IMR-90 (cell line): ENCODE data around the gene IER5. TPM values are rescaled to one million over a fixed set of nuclear protein-coding genes. Genes with fewer than 3 reads are reported as not detected.

Experiments used
- ATAC-seq: fragments of 200-7000 bp; cut with Tn5 transposase; 2 replicates; pipeline ENCODE4 v1.9.1; 2020; ENCODE audit warnings: low read depth, mild to moderate bottlenecking, moderate library complexity
- BruUV-seq: library from RNA; stranded (reverse); fragments of 400-500 nt; replicated peaks from 2 replicates; lab custom pipeline; 2021; lab: Mats Ljungman, UMichigan
- CTCF ChIA-PET: fragments of 300-600 bp; formaldehyde crosslinking; extraction: SDS; loops from one replicate; lab custom pipeline; 2021; ENCODE audit warnings: antibody characterized with exemption; lab: Yijun Ruan, JAX
- POLR2A ChIA-PET: fragments of 300-600 bp; sonication (Branson Sonifier 250); formaldehyde crosslinking; loops from one replicate; lab custom pipeline; 2022; ENCODE audit warnings: antibody characterized with exemption; ENCODE audit not compliant: unreplicated experiment; lab: Charles Lee
- DNase-seq: peaks from one replicate; pipeline ENCODE4 v3.0.0; 2013
- H2AFZ ChIP-seq: replicated peaks from 2 replicates; pipeline ENCODE3; 2013; ENCODE audit warnings: low read length, mild to moderate bottlenecking; ENCODE audit not compliant: poor library complexity
- H2AK5ac ChIP-seq: 2 replicates; pipeline ENCODE4 v1.6.1; 2013; ENCODE audit warnings: low read depth, low read length, inconsistent platforms
- H2AK9ac ChIP-seq: replicated peaks from 2 replicates; pipeline ENCODE3; 2013; ENCODE audit warnings: mild to moderate bottlenecking, low read depth, low read length, moderate library complexity; ENCODE audit not compliant: poor library complexity
- H2BK120ac ChIP-seq: 2 replicates; pipeline ENCODE4 v1.6.1; 2013; ENCODE audit warnings: low read depth, low read length, inconsistent platforms
- H2BK15ac ChIP-seq: 3 replicates; pipeline ENCODE4 v1.6.1; 2013; ENCODE audit warnings: low read depth, low read length, inconsistent platforms
- H2BK20ac ChIP-seq: 2 replicates; pipeline ENCODE4 v1.6.1; 2013; ENCODE audit warnings: low read depth, mild to moderate bottlenecking, inconsistent platforms, low read length, moderate library complexity
- H2BK5ac ChIP-seq: 2 replicates; pipeline ENCODE4 v1.6.1; 2013; ENCODE audit warnings: mild to moderate bottlenecking, low read depth, low read length, inconsistent platforms; ENCODE audit not compliant: poor library complexity, severe bottlenecking
- H3K14ac ChIP-seq: replicated peaks from 2 replicates; pipeline ENCODE4 v1.6.1; 2013; ENCODE audit warnings: low read depth, low read length, inconsistent platforms
- H3K18ac ChIP-seq: 2 replicates; pipeline ENCODE4 v1.6.1; 2013; ENCODE audit warnings: low read depth, low read length, control low read depth
- H3K23ac ChIP-seq: 2 replicates; pipeline ENCODE4 v1.6.1; 2013; ENCODE audit warnings: low read depth, low read length, inconsistent platforms
- H3K27ac ChIP-seq: 2 replicates; pipeline ENCODE4 v1.5.1; 2013; ENCODE audit warnings: mild to moderate bottlenecking, control low read depth, low read length; ENCODE audit not compliant: insufficient read depth
- H3K27me3 ChIP-seq: 2 replicates; pipeline ENCODE4 v1.6.1; 2013; ENCODE audit warnings: low read length; ENCODE audit not compliant: control insufficient read depth, insufficient read depth
- H3K36me3 ChIP-seq: 2 replicates; pipeline ENCODE4 v1.6.1; 2013; ENCODE audit warnings: low read length, mixed read lengths; ENCODE audit not compliant: control insufficient read depth, insufficient read depth
- H3K4ac ChIP-seq: 2 replicates; pipeline ENCODE4 v1.6.1; 2013; ENCODE audit warnings: low read depth, low read length, inconsistent platforms
- H3K4me1 ChIP-seq: 2 replicates; pipeline ENCODE4 v1.6.1; 2013; ENCODE audit warnings: low read length, mixed read lengths; ENCODE audit not compliant: control insufficient read depth, insufficient read depth
- H3K4me2 ChIP-seq: 2 replicates; pipeline ENCODE4 v1.6.1; 2013; ENCODE audit warnings: low read depth, mild to moderate bottlenecking, control low read depth, low read length, moderate library complexity
- H3K4me3 ChIP-seq: 2 replicates; pipeline ENCODE4 v1.5.1; 2013; ENCODE audit warnings: low read depth, mild to moderate bottlenecking, control low read depth, low read length, moderate library complexity; ENCODE audit not compliant: insufficient read depth
- H3K56ac ChIP-seq: 2 replicates; pipeline ENCODE4 v1.6.1; 2013; ENCODE audit warnings: low read length, inconsistent platforms; ENCODE audit not compliant: insufficient read depth; ENCODE audit errors: extremely low read depth
- H3K79me1 ChIP-seq, 2 experiments: 2 replicates each; pipeline ENCODE4 v1.6.1; 2013; ENCODE audit warnings: low read length in 2 of 2, inconsistent platforms in 1 of 2, low read depth in 1 of 2
- H3K9ac ChIP-seq: 2 replicates; pipeline ENCODE4 v1.6.1; 2013; ENCODE audit warnings: low read depth, low read length, control low read depth
- H3K9me1 ChIP-seq: 2 replicates; pipeline ENCODE4 v1.6.1; 2013; ENCODE audit warnings: low read length, inconsistent platforms; ENCODE audit not compliant: insufficient read depth
- H3K9me3 ChIP-seq: 2 replicates; pipeline ENCODE4 v1.6.1; 2013; ENCODE audit warnings: low read length; ENCODE audit not compliant: control insufficient read depth, insufficient read depth
- H4K20me1 ChIP-seq: 2 replicates; pipeline ENCODE4 v1.6.1; 2013; ENCODE audit warnings: low read length, inconsistent platforms; ENCODE audit not compliant: insufficient read depth
- H4K5ac ChIP-seq: 2 replicates; pipeline ENCODE4 v1.6.1; 2013; ENCODE audit warnings: mild to moderate bottlenecking, low read depth, low read length, control low read depth
- H4K8ac ChIP-seq, 2 experiments: 2 replicates each; pipeline ENCODE4 v1.6.1; 2013; ENCODE audit warnings: low read depth in 2 of 2, low read length in 2 of 2, control low read depth in 1 of 2, inconsistent platforms in 1 of 2
- H4K91ac ChIP-seq: 2 replicates; pipeline ENCODE4 v1.6.1; 2013; ENCODE audit warnings: low read depth, low read length, inconsistent platforms; ENCODE audit not compliant: insufficient read depth
- BHLHE40 ChIP-seq: fragments of 150-350 bp; IDR thresholded peaks from 2 replicates; pipeline ENCODE4 v1.6.1; 2016; ENCODE audit warnings: mild to moderate bottlenecking, low read depth, low read length
- CEBPB ChIP-seq: IDR thresholded peaks from 2 replicates; pipeline ENCODE4 v1.6.1; 2012; ENCODE audit warnings: low read depth, low read length, improper control_type of control experiment
- ELK1 ChIP-seq: fragments of 150-350 bp; IDR thresholded peaks from 2 replicates; pipeline ENCODE4 v1.6.1; 2016; ENCODE audit warnings: low read depth, mild to moderate bottlenecking, low read length, moderate library complexity, borderline replicate concordance
- FOS ChIP-seq: fragments of 150-350 bp; IDR thresholded peaks from 2 replicates; pipeline ENCODE4 v1.6.1; 2016; ENCODE audit warnings: low read depth, low read length
- MAZ ChIP-seq: IDR thresholded peaks from 2 replicates; pipeline ENCODE4 v1.6.1; 2012; ENCODE audit warnings: low read depth, mild to moderate bottlenecking, low read length, improper control_type of control experiment, moderate library complexity, borderline replicate concordance
- MXI1 ChIP-seq: IDR thresholded peaks from 2 replicates; pipeline ENCODE4 v1.6.1; 2012; ENCODE audit warnings: low read depth, mild to moderate bottlenecking, low read length, moderate library complexity, borderline replicate concordance
- NFE2L2 ChIP-seq: fragments of 150-350 bp; IDR thresholded peaks from 2 replicates; pipeline ENCODE4 v1.6.1; 2016; ENCODE audit warnings: low read depth, mild to moderate bottlenecking, low read length
- POLR2A ChIP-seq: IDR thresholded peaks from 2 replicates; pipeline ENCODE4 v1.6.1; 2012; ENCODE audit warnings: mild to moderate bottlenecking, low read depth, low read length
- RAD21 ChIP-seq: IDR thresholded peaks from 2 replicates; pipeline ENCODE4 v1.6.1; 2012; ENCODE audit warnings: low read length, improper control_type of control experiment
- RCOR1 ChIP-seq: IDR thresholded peaks from 2 replicates; pipeline ENCODE4 v1.6.1; 2012; ENCODE audit warnings: mild to moderate bottlenecking, low read length, improper control_type of control experiment; ENCODE audit not compliant: insufficient replicate concordance
- RFX5 ChIP-seq: IDR thresholded peaks from 2 replicates; pipeline ENCODE4 v1.8.0; 2012; ENCODE audit warnings: low read depth, mild to moderate bottlenecking, low read length, moderate library complexity
- SMC3 ChIP-seq: fragments of 150-350 bp; IDR thresholded peaks from 2 replicates; pipeline ENCODE4 v1.6.1; 2016; ENCODE audit warnings: low read depth, mild to moderate bottlenecking, antibody characterized with exemption, low read length, moderate library complexity
- USF2 ChIP-seq: fragments of 150-350 bp; IDR thresholded peaks from 2 replicates; pipeline ENCODE4 v1.6.1; 2017; ENCODE audit warnings: mild to moderate bottlenecking, antibody characterized with exemption, low read length, low read depth
- WGBS, 2 experiments: methylation state at CpG; one replicate each; pipeline versions ENCODE4 v1.1.5 to v1.1.7; 2013; ENCODE audit warnings: missing lambda C conversion rate in 2 of 2; ENCODE audit not compliant: insufficient read length in 1 of 2; ENCODE audit errors: extremely low coverage in 2 of 2; 5-methylcytosine and 5-hydroxymethylcytosine counted together
- dilution Hi-C: fragments of 300-500 bp; cut with HindIII; formaldehyde crosslinking; loops from one replicate; pipeline ENCODE4 v1.14.3; 2018; ENCODE audit warnings: low sequenced_read_pairs; ENCODE audit not compliant: unreplicated experiment
- in situ Hi-C: fragments of 300-500 bp; cut with MboI; formaldehyde crosslinking; loops from 3 replicates; pipeline ENCODE4 v1.14.3; 2019; ENCODE audit warnings: low sequenced_read_pairs, inconsistent platforms, mixed read lengths
- intact Hi-C: fragments of 100-400 bp; cut with micrococcal nuclease; formaldehyde crosslinking; loops from 2 replicates; pipeline ENCODE4 v1.10.0; 2022
- polyA plus RNA-seq, 3 experiments: library from polyadenylated mRNA; depleted of rRNA; stranded (reverse); fragments of >200 nt; gene quantifications; 2 replicates each; pipeline ENCODE4 v1.2.3, GENCODE V29; 2012; ENCODE audit warnings: low replicate concordance in 1 of 3
- total RNA-seq: library from RNA; depleted of rRNA; stranded (reverse); fragments of >200 nt; gene quantifications from 2 replicates; pipeline ENCODE4 v1.2.3, GENCODE V29; 2012
- TF ChIP-seq, protein P1 (sequence below): conservative IDR thresholded peaks from 2 replicates; pipeline ENCODE4 v1.5.1; 2012; ENCODE audit warnings: mild to moderate bottlenecking, low read depth, low read length, improper control_type of control experiment

Gene IER5
- total and polyA plus RNA-seq, 2 of the 4 experiments (the other 2 are of a cell fraction), result 15.8 to 27.1 TPM

GRCh38 chr1:181133441-181133951 lies 45.0 kb downstream of the IER5 start:
- ATAC-seq (no peak), DNase-seq (no peak)
- H3K9me3 ChIP-seq, result no peaks in the 10 kb centered on the region
- WGBS, 2 experiments, result 67% methylated on average over 1 of the region's 6 CpGs; no CpG with 5 or more reads in 1 of the 2 experiments
- H2BK20ac ChIP-seq, result peak overlapping the region; percentile 82
- peak overlapping the region; percentile 21 for H2AK9ac ChIP-seq
- peak overlapping the region; percentile 66; the same call in 1 of the 2 replicates for H3K18ac ChIP-seq
- dilution Hi-C loops (no loop called here), in situ Hi-C loops (no loop called here), intact Hi-C loops (no loop called here)
- BruUV-seq, result no TSS peak
- peak overlapping the region; percentile 54; the same call in 1 of the 2 replicates for H3K14ac ChIP-seq
- no peak overlapping the region for H3K27ac ChIP-seq
- no peaks in the 10 kb centered on the region for H4K20me1 ChIP-seq
- H4K8ac ChIP-seq, result peak overlapping the region in 1 of 2 experiments; percentile 37; a peak in 2 of 4 replicates
- H2BK120ac ChIP-seq, result peak overlapping the region; percentile 92
- POLR2A ChIA-PET, result interaction anchor here (0.6 to 0.8 kb wide), 2 partner anchors 43 to 121 kb away, joined by 3 to 6 read pairs; no protein-coding TSS in a partner anchor
- H3K36me3 ChIP-seq, result no peaks in the 10 kb centered on the region
- H3K4me2 ChIP-seq, result no peak overlapping the region
- H3K79me1 ChIP-seq, result peaks cover 4 to 24% of the 10 kb centered on the region in 2 experiments; a peak in 2 of 4 replicates
- no peak overlapping the region for H3K23ac ChIP-seq
- peak overlapping the region; percentile 90 for H2AK5ac ChIP-seq
- no peak overlapping the region for H3K56ac ChIP-seq
- peak overlapping the region; percentile 19; the same call in 1 of the 2 replicates for H4K5ac ChIP-seq
- H2AFZ ChIP-seq, result peak overlapping the region; percentile 24
- H3K9me1 ChIP-seq, result peaks cover 23% of the 10 kb centered on the region
- peak overlapping the region; percentile 80; the same call in 2 of the 3 replicates for H2BK15ac ChIP-seq
- H3K4ac ChIP-seq, result peak overlapping the region; percentile 93
- H3K9ac ChIP-seq, result no peak overlapping the region
- TF ChIP-seq, protein P1, sequence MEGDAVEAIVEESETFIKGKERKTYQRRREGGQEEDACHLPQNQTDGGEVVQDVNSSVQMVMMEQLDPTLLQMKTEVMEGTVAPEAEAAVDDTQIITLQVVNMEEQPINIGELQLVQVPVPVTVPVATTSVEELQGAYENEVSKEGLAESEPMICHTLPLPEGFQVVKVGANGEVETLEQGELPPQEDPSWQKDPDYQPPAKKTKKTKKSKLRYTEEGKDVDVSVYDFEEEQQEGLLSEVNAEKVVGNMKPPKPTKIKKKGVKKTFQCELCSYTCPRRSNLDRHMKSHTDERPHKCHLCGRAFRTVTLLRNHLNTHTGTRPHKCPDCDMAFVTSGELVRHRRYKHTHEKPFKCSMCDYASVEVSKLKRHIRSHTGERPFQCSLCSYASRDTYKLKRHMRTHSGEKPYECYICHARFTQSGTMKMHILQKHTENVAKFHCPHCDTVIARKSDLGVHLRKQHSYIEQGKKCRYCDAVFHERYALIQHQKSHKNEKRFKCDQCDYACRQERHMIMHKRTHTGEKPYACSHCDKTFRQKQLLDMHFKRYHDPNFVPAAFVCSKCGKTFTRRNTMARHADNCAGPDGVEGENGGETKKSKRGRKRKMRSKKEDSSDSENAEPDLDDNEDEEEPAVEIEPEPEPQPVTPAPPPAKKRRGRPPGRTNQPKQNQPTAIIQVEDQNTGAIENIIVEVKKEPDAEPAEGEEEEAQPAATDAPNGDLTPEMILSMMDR, result no peak
- TF ChIP-seq RAD21 (no peak), FOS (no peak), RCOR1 (no peak), NFE2L2 (no peak), BHLHE40 (no peak), RFX5 (no peak), ELK1 (no peak), POLR2A (no peak), SMC3 (no peak), CEBPB (no peak), MAZ (no peak), MXI1 (no peak), USF2 (no peak)
- peaks cover 26% of the 10 kb centered on the region for H3K4me1 ChIP-seq
- peak overlapping the region; percentile 40 for H2BK5ac ChIP-seq
- no peak overlapping the region for H3K4me3 ChIP-seq
- CTCF ChIA-PET, result interaction anchor here (0.5 to 0.8 kb wide), 2 partner anchors 9 to 618 kb away, joined by 3 read pairs; no protein-coding TSS in a partner anchor
- peak overlapping the region; percentile 76 for H4K91ac ChIP-seq
- H3K27me3 ChIP-seq, result no peaks in the 10 kb centered on the region
